PC-9 (cell line): ENCODE measurements around the gene C18orf54.

ENCODE experiments used
- CTCF ChIP-seq: fragments of 200-600 bp; sonication (generic); conservative IDR thresholded peaks from 2 replicates; pipeline ENCODE4 v1.6.1; 2017; ENCODE audit warnings: mixed run types, antibody characterized with exemption, mild to moderate bottlenecking, moderate library complexity
- EZH2 ChIP-seq: fragments of 200-600 bp; sonication (generic); IDR thresholded peaks from 2 replicates; pipeline ENCODE4 v1.8.0; 2017; ENCODE audit warnings: antibody characterized with exemption, low read depth

- TF ChIP-seq CTCF (no peak), EZH2 (no peak)
Observed at GRCh38 chr18:54411781-54412180, 54.1 kb downstream of the C18orf54 start.
